Thoracic aorta (tissue), 2 donors: ENCODE measurements around the gene KCNN3. TPM values are rescaled to one million over a fixed set of nuclear protein-coding genes. Genes with fewer than 3 reads are reported as not detected.

ENCODE experiments used
- ATAC-seq: fragments of 150-250 bp; one replicate; pipeline ENCODE4 v1.8.0; 2017; ENCODE audit warnings: low read depth; ENCODE audit not compliant: insufficient number of reproducible peaks, low FRiP score
- DNase-seq: peaks from one replicate; pipeline ENCODE4 v3.0.0-alpha.2; 2020; ENCODE audit warnings: low spot score
- H3K27ac ChIP-seq, 2 donors: fragments of 200-600 bp; sonication (generic); 1 replicate in 1 of 2; 2 replicates in 1 of 2; pipeline ENCODE4 v1.5.1; 2016; ENCODE audit warnings: mild to moderate bottlenecking in 2 of 2, moderate library complexity in 2 of 2
- H3K27me3 ChIP-seq: fragments of 200-600 bp; sonication (generic); replicated peaks from 2 replicates; pipeline ENCODE4 v1.6.0; 2016; ENCODE audit warnings: mild to moderate bottlenecking; ENCODE audit not compliant: insufficient read depth
- H3K36me3 ChIP-seq: fragments of 200-600 bp; sonication (generic); one replicate; pipeline ENCODE4 v1.5.1; 2016
- H3K4me1 ChIP-seq, 2 donors: fragments of 200-600 bp; sonication (generic); 1 replicate in 1 of 2; 2 replicates in 1 of 2; pipeline versions ENCODE4 v1.5.1 to v1.6.0; 2016; ENCODE audit warnings: low read depth in 2 of 2, mild to moderate bottlenecking in 1 of 2; ENCODE audit not compliant: control insufficient read depth in 1 of 2
- H3K4me3 ChIP-seq: fragments of 200-600 bp; sonication (generic); 2 replicates; pipeline ENCODE4 v1.5.1; 2016; ENCODE audit warnings: mild to moderate bottlenecking
- H3K9me3 ChIP-seq: fragments of 200-600 bp; sonication (generic); 2 replicates; pipeline ENCODE4 v1.5.1; 2016
- total RNA-seq, 2 donors: library from RNA; depleted of rRNA; stranded (reverse); fragments of >200 nt; gene quantifications; one replicate each; pipeline versions ENCODE4 v1.1.0 to v1.2.3, GENCODE V29; 2016
- TF ChIP-seq, protein P1 (sequence below): fragments of 200-600 bp; sonication (generic); IDR thresholded peaks from one replicate; pipeline ENCODE4 v1.5.1; 2019; ENCODE audit warnings: antibody characterized with exemption

KCNN3 gene
- total RNA-seq, 2 donors from 2014 or later, result 0.95 to 1.8 TPM

GRCh38 chr1:154755858-154756730 is 114.0 kb downstream of the KCNN3 start:
- H3K4me3 ChIP-seq, result no peak overlapping the region
- H3K27ac ChIP-seq, result no peak overlapping the region
- peaks cover 4 to 6% of the 10 kb centered on the region in 2 donors for H3K4me1 ChIP-seq
- no peak for ATAC-seq
- no peaks in the 10 kb centered on the region for H3K27me3 ChIP-seq
- DNase-seq, result no peak
- TF ChIP-seq, protein P1, sequence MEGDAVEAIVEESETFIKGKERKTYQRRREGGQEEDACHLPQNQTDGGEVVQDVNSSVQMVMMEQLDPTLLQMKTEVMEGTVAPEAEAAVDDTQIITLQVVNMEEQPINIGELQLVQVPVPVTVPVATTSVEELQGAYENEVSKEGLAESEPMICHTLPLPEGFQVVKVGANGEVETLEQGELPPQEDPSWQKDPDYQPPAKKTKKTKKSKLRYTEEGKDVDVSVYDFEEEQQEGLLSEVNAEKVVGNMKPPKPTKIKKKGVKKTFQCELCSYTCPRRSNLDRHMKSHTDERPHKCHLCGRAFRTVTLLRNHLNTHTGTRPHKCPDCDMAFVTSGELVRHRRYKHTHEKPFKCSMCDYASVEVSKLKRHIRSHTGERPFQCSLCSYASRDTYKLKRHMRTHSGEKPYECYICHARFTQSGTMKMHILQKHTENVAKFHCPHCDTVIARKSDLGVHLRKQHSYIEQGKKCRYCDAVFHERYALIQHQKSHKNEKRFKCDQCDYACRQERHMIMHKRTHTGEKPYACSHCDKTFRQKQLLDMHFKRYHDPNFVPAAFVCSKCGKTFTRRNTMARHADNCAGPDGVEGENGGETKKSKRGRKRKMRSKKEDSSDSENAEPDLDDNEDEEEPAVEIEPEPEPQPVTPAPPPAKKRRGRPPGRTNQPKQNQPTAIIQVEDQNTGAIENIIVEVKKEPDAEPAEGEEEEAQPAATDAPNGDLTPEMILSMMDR, result no peak
- H3K36me3 ChIP-seq, result no peaks in the 10 kb centered on the region
- H3K9me3 ChIP-seq, result no peaks in the 10 kb centered on the region

DNA sequence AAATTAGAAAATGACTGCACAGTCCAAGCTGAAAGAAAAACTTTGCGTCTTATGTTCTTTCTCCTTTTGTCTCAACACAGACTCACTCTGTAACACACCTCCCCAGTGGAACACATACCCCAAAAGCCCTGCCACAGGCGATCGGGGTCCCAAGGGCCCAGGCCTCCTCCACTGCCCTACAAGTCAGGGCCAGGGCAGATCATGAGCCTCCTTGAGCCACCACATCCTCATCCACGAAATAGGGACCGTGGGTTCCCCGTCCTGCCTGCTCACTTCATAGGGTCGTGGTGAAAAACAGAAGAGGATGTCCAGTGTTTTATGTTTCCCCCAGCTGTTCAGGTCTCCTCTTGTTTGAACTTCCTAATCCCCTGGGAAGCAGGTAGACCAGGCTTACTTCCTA is 116.7 kb downstream of the KCNN3 start:
- H3K27me3 ChIP-seq, result no peaks in the 10 kb centered on the region
- H3K4me1 ChIP-seq, result no peaks in the 10 kb centered on the region
- no peak overlapping the region for H3K27ac ChIP-seq
- TF ChIP-seq, protein P1, result no peak
- DNase-seq (no peak), ATAC-seq (no peak)
- H3K9me3 ChIP-seq, result no peaks in the 10 kb centered on the region
- no peaks in the 10 kb centered on the region for H3K36me3 ChIP-seq
- H3K4me3 ChIP-seq, result no peak overlapping the region

DNA sequence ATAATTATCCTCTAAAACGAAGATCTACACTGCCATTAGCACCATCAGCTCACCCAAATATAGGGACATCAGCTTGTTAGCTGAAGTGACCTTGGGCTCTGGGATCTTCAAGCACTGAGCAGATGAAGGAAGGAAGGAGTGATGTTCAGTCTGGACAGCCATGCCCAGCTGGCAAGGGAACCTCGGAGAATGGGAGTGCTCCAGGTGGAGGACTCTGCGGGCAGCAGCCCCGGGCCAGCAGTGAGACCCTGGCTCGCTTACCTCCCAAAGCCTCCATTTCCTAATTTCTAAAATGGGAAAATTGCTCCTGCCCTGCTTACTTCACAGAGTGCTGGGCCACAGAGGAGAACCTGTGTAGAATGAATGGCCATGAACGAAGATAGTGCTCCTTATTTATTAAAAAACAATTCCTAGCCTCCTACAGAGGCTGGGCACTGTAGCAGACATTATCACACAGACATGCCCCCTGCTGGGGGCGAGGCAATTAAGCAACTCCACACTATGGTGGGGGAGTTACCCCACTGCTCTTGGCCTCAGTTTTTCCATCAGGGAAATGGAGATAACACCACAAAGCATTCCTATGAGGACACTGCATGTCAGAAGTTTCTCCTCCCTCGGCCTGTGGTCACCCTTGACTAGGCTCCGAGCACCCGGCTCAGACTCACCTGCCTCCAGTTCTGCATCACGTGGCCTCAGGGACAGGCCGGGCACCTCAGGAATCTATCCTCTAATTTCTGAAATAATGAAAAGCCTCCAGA is 117.6 kb downstream of the KCNN3 start:
- Histone ChIP-seq H3K27me3 (no peaks in the 10 kb centered on the region), H3K9me3 (no peaks in the 10 kb centered on the region), H3K4me1 (no peaks in the 10 kb centered on the region), H3K4me3 (no peak overlapping the region), H3K36me3 (no peaks in the 10 kb centered on the region), H3K27ac (no peak overlapping the region)
- DNase-seq (no peak), ATAC-seq (no peak)
- TF ChIP-seq, protein P1, result no peak

GRCh38 chr1:154751690-154752089 is 118.4 kb downstream of the KCNN3 start:
- TF ChIP-seq, protein P1, result no peak
- Histone ChIP-seq H3K9me3 (no peaks in the 10 kb centered on the region), H3K4me3 (no peak overlapping the region), H3K4me1 (no peaks in the 10 kb centered on the region), H3K36me3 (no peaks in the 10 kb centered on the region), H3K27ac (no peak overlapping the region), H3K27me3 (no peaks in the 10 kb centered on the region)
- ATAC-seq (no peak), DNase-seq (no peak)
